Omental fat pad (tissue), 4 donors: ENCODE measurements around the gene ADAMTS1. TPM values are rescaled to one million over a fixed set of nuclear protein-coding genes. Genes with fewer than 3 reads are reported as not detected.
A peak's percentile ranks its signal among the peaks of the same experiment; 100 is the strongest.

Experiments used
- ATAC-seq: fragments of 150-250 bp; one replicate; pipeline ENCODE4 v1.9.1; 2016; ENCODE audit warnings: mild to moderate bottlenecking, moderate library complexity; ENCODE audit not compliant: low FRiP score
- DNase-seq: peaks from one replicate; pipeline ENCODE4 v3.0.0-alpha.2; 2019; ENCODE audit warnings: low spot score
- CTCF ChIP-seq, 3 donors: fragments of 450-650 bp; IDR thresholded peaks; one replicate each; pipeline ENCODE4 v1.5.1; 2016 to 2017; ENCODE audit warnings: antibody characterized with exemption in 3 of 3, mild to moderate bottlenecking in 3 of 3, moderate library complexity in 2 of 3
- total RNA-seq, 4 donors: library from RNA; depleted of rRNA; stranded (reverse); fragments of >200 nt; gene quantifications; one replicate each; pipeline ENCODE4 v1.1.0, GENCODE V29; 2016

Gene ADAMTS1
- total RNA-seq, 4 donors from 2014 or later = 156 to 391 (median 347) TPM

- no peak for DNase-seq
- ATAC-seq = no peak
- TF ChIP-seq CTCF (IDR thresholded peaks at IDR 0.05) = no peak
Measured at GRCh38 chr21:26806801-26807295, 38.4 kb downstream of the ADAMTS1 start.

- no peak for ATAC-seq
- TF ChIP-seq CTCF (IDR thresholded peaks at IDR 0.05) = no peak
- DNase-seq = no peak
Measured at GRCh38 chr21:26804895-26805609, 40.2 kb downstream of the ADAMTS1 start.

GRCh38 chr21:26801498-26801897, 43.7 kb downstream of the ADAMTS1 start:
- no peak for DNase-seq
- peak; percentile 52 for ATAC-seq
- TF ChIP-seq CTCF (IDR thresholded peaks at IDR 0.05) = no peak

- DNase-seq = no peak
- no peak for TF ChIP-seq CTCF (IDR thresholded peaks at IDR 0.05)
- ATAC-seq = peak; percentile 17
Measured at GRCh38 chr21:26800970-26801431, 44.2 kb downstream of the ADAMTS1 start.

GRCh38 chr21:26800455-26800854, 44.8 kb downstream of the ADAMTS1 start:
- ATAC-seq = no peak
- TF ChIP-seq CTCF (IDR thresholded peaks at IDR 0.05) = no peak

GRCh38 chr21:26800001-26800400, 45.2 kb downstream of the ADAMTS1 start:
- DNase-seq = no peak
- no peak for ATAC-seq
- no peak for TF ChIP-seq CTCF (IDR thresholded peaks at IDR 0.05)

More at GRCh38 chr21:26800455-26800854, 44.8 kb downstream of the ADAMTS1 start:
- no peak for DNase-seq
